ENCODE data around the gene DOCK4.

The DOCK4 gene

DNA sequence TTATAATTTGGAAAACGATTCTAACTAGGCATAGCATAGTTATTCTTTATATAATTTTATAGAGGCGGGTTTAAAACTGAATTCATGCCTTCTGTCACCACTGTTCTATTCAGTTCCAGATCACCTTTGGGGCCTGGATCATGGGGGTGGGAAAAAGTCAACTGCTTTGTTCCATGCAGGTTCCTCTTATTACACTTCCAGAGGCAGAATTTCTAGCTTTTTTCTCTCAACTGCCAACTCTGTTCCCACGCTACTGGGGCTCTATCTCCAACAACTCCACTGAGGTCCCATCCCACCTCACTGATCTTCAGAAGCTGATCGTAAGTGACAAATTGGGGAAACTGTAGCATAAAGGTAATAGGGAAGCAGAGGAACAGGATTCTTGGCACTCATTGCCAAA lies 360.3 kb downstream of the DOCK4 start:
- TF ChIP-seq, protein P1, sequence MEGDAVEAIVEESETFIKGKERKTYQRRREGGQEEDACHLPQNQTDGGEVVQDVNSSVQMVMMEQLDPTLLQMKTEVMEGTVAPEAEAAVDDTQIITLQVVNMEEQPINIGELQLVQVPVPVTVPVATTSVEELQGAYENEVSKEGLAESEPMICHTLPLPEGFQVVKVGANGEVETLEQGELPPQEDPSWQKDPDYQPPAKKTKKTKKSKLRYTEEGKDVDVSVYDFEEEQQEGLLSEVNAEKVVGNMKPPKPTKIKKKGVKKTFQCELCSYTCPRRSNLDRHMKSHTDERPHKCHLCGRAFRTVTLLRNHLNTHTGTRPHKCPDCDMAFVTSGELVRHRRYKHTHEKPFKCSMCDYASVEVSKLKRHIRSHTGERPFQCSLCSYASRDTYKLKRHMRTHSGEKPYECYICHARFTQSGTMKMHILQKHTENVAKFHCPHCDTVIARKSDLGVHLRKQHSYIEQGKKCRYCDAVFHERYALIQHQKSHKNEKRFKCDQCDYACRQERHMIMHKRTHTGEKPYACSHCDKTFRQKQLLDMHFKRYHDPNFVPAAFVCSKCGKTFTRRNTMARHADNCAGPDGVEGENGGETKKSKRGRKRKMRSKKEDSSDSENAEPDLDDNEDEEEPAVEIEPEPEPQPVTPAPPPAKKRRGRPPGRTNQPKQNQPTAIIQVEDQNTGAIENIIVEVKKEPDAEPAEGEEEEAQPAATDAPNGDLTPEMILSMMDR (IDR thresholded peaks at IDR 0.05; ENCODE audit: control extremely low read depth, extremely low read depth, low read depth, missing control alignments), result no peak
- POLR2A ChIA-PET, result no interaction called here
- CTCF ChIA-PET, result interaction anchor here (3.9 kb wide), 1 partner anchor 12 kb away, joined by 17 read pairs; no protein-coding TSS in a partner anchor
- no peak for DNase-seq (ENCODE audit: extremely low spot score)

DNA sequence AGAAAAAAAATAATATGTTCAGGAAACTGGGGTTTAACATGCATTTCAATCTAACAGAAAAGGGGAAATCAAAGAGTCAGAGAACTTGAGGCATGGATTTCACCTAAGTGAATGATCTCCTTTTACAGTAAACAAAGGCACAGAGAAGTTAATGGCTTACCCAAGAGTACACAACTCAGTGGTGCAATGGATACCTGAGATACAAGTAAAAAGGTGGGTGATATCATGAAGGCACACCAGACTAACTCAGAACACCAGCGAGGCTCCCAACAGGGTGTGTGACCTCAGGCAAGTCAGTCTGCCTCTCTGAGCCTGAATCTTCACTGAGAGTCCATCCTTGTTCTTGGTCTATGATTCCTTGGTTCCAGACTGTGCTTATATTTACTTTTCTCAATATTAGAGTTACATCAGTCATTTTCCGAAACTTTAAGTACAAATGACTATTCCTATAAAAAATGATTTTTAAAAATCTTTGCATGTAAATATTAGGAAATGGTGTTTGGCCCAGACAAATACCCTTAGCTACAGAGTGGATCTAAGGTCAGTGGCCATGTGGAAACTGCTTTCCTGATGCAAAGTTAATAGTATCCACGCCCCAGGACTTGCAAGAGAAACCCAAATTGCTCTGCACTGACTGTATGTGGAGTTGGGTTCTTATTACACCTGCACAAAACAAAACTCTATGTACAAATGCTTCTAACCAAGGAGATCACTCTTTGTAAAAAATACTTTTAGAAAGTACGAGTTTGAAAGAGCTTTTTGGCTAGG lies 361.1 kb downstream of the DOCK4 start:
- DNase-seq (ENCODE audit: extremely low spot score), result no peak
- CTCF ChIA-PET, result interaction anchor here (3.9 kb wide), 1 partner anchor 12 kb away, joined by 17 read pairs; no protein-coding TSS in a partner anchor
- TF ChIP-seq, protein P1 (IDR thresholded peaks at IDR 0.05; ENCODE audit: control extremely low read depth, extremely low read depth, low read depth, missing control alignments), result no peak
- POLR2A ChIA-PET, result no interaction called here

DNA sequence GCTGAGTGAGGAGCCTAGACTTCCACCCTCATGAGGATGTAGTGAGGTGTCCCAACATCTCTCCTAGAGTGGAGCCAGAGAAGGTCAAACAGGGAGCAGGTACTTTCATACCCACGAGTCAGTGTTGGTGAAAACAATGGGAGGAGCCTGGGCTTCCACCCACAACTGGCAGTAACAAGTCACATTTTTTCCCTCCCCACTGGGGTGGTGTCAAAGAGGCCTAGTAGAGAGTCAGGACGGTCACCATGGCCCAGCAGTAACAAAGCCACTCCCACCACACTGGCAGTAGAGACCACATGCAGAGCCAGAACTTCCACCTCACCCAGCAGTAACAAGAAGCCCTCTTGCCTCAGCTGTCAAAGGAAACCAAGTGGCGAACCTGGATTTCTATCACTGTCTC lies 363.7 kb downstream of the DOCK4 start:
- no peak for DNase-seq (ENCODE audit: extremely low spot score)
- ChIA-PET POLR2A (no interaction called here), CTCF (interaction anchor here (1.0 to 3.9 kb wide), 5 partner anchors 9 to 19 kb away, joined by 3 to 17 read pairs (median 4); no protein-coding TSS in a partner anchor)
- TF ChIP-seq, protein P1 (IDR thresholded peaks at IDR 0.05; ENCODE audit: control extremely low read depth, extremely low read depth, low read depth, missing control alignments), result no peak

GRCh38 chr7:111841596-111842205 lies 364.5 kb downstream of the DOCK4 start:
- TF ChIP-seq, protein P1 (IDR thresholded peaks at IDR 0.05; ENCODE audit: control extremely low read depth, extremely low read depth, low read depth, missing control alignments), result no peak
- no peak for DNase-seq (ENCODE audit: extremely low spot score)
- POLR2A ChIA-PET, result no interaction called here
- CTCF ChIA-PET, result interaction anchor here (1.0 kb wide), 1 partner anchor 13 kb away, joined by 5 read pairs; no protein-coding TSS in a partner anchor

DNA sequence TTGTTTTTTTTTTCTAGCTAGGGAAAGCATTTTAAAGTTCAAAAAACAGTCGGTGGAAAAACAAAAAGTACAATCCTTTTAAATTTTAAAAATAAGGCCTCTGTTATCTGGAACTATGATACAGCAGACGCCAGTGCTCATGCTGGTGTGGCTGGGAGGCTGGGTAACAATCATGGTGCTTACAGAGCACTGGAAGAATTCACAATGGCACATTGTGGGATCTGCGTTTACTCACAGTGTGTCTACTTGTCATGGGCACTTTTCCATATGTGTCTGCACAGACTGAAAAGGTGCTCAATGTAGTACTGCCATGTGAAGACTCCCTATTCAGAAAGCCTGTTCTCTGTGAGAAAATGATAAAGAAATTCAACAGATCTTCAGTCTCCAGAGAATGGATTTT lies 365.7 kb downstream of the DOCK4 start:
- no peak for DNase-seq (ENCODE audit: extremely low spot score)
- TF ChIP-seq, protein P1 (IDR thresholded peaks at IDR 0.05; ENCODE audit: control extremely low read depth, extremely low read depth, low read depth, missing control alignments), result no peak
- ChIA-PET CTCF (no interaction called here), POLR2A (no interaction called here)

DNA sequence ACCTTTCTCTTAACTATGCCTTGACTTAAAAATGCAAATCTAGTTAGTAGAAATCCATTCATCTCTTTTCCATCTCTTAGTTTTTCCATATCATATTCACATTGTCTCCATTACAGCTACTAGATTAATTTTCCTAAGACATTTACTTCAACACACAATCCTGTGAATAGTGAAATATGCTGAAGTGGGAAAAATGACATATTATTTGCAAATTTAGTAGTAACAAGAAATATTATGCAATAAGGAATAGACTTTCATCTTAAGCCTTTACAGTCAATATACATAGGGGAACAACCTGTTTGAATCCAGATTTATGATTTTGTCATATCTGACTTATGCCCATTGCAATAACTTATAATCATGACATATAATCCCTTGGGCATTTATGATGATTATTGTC lies 366.9 kb downstream of the DOCK4 start:
- TF ChIP-seq, protein P1 (IDR thresholded peaks at IDR 0.05; ENCODE audit: control extremely low read depth, extremely low read depth, low read depth, missing control alignments), result no peak
- CTCF ChIA-PET, result interaction anchor here (1.3 kb wide), 1 partner anchor 13 kb away, joined by 4 read pairs; no protein-coding TSS in a partner anchor
- DNase-seq (ENCODE audit: extremely low spot score), result no peak
- POLR2A ChIA-PET, result no interaction called here

Measured in GM10248 (cell line).